Gastrocnemius medialis (tissue), 4 donors: ENCODE results near the gene SKAP2.

Experiments used
- CTCF ChIP-seq, 5 experiments: fragments of 450-650 bp in 3 of 5; fragments of 200-600 bp in 2 of 5; sonication (generic) in 2 of 5; IDR thresholded peaks in 4 of 5; conservative IDR thresholded peaks in 1 of 5; 1 replicate in 4 of 5; 2 replicates in 1 of 5; pipeline ENCODE4 v1.5.1; 2016 to 2019; ENCODE audit warnings: antibody characterized with exemption in 5 of 5, mild to moderate bottlenecking in 3 of 5, moderate library complexity in 3 of 5
- POLR2A ChIP-seq, 2 donors: fragments of 450-650 bp; IDR thresholded peaks; one replicate each; pipeline ENCODE4 v1.6.1; 2017; ENCODE audit warnings: antibody characterized with exemption in 2 of 2, mild to moderate bottlenecking in 2 of 2, moderate library complexity in 2 of 2

- TF ChIP-seq POLR2A (IDR thresholded peaks at IDR 0.05) (no peak), CTCF (IDR thresholded peaks at IDR 0.05 in 4 of 5, conservative IDR thresholded peaks at IDR 0.05 in 1 of 5) (no peak)
These were observed 8.0 kb downstream of the SKAP2 start for GRCh38 chr7:26856176-26856985.
